GM23248 (cell line): ENCODE data around the gene USP17L15.
"Not testable (repeated sequence)": the region's sequence is repeated elsewhere in the genome, so short reads cannot be mapped to it uniquely, and the experiment has no call there.

Source experiments
- EZH2 ChIP-seq: fragments of 200-600 bp; sonication (generic); IDR thresholded peaks from 2 replicates; pipeline ENCODE4 v1.6.1; 2018; ENCODE audit warnings: antibody characterized with exemption, mild to moderate bottlenecking; ENCODE audit not compliant: insufficient read depth, poor library complexity, severe bottlenecking
- EZH2phosphoT487 ChIP-seq: fragments of 200-600 bp; sonication (generic); IDR thresholded peaks from 2 replicates; pipeline ENCODE4 v1.6.1; 2018; ENCODE audit warnings: antibody characterized with exemption, moderate library complexity, mild to moderate bottlenecking, low read depth; ENCODE audit not compliant: insufficient read depth

GRCh38 chr4:9210357-9210756 is 23.8 kb upstream of the USP17L15 start, which contains the start of gene USP17L10:
- not testable (repeated sequence) for TF ChIP-seq EZH2, EZH2phosphoT487
